GM12892 (cell line): Measurements from ENCODE around the gene ABCC1.
"Not testable (repeated sequence)": the region's sequence is repeated elsewhere in the genome, so short reads cannot be mapped to it uniquely, and the experiment has no call there.

Experiments
- DNase-seq: peaks from one replicate; pipeline ENCODE4 v3.0.0; 2011; ENCODE audit not compliant: insufficient read length
- FAIRE-seq: peaks from 2 replicates; lab custom pipeline; 2011; peaks lifted over from hg19 to GRCh38; lab: Jason Lieb, UNC
- POLR2A ChIP-seq: IDR thresholded peaks from 2 replicates; pipeline ENCODE4 v1.6.1; 2011; ENCODE audit warnings: low read depth, low read length, control low read depth
- POLR2AphosphoS5 ChIP-seq: IDR thresholded peaks from 2 replicates; pipeline ENCODE4 v1.6.1; 2011; ENCODE audit warnings: low read depth, low read length, control low read depth
- TAF1 ChIP-seq: IDR thresholded peaks from 2 replicates; pipeline ENCODE4 v1.6.1; 2011; ENCODE audit warnings: low read depth, mild to moderate bottlenecking, control low read depth, low read length, borderline replicate concordance

Gene ABCC1

DNA sequence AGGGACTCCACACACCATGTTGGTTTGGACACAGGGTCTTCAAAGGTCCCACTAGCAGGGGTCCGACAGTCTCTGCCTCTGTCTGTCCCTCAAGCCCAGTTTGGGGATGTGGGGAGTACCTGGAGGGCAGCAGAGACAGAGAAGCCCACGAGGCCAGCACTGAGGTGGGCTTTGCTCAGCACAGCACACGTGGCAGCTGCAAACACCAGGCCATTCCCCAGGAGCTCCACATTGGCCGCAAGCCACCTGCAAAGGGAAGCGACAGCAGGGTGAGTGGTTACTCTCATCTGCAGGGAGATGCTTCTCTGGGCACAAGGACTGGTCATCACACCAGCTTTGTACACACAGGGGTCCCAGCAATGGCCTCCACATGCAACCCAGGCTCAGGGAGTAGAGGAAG lies 211.9 kb downstream of the ABCC1 start:
- TF ChIP-seq TAF1 = no peak
- FAIRE-seq (no peak), DNase-seq (no peak)

DNA sequence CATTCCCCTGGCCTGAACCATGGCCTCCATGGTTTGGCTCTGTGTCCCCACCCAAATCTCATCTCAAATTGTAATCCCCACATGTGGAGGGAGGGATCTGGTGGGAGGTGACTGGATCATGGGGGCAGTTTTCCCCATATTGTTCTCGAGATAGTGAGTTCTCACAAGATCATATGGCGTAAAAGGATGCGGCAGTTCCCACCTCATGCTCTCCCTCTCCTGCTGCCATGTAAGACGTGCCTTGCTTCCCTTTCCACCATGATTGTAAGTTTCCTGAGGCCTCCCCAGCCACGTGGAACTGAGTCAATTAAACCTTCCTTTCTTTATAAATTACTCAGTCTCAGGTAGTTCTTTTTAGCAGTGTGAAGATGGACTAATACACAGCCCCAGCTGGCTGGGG lies 212.4 kb downstream of the ABCC1 start:
- not testable (repeated sequence) for DNase-seq, FAIRE-seq

- FAIRE-seq (no peak), DNase-seq (no peak)
- TF ChIP-seq POLR2A (no peak), TAF1 (no peak), POLR2AphosphoS5 (no peak)
Measured at GRCh38 chr16:16162591-16162990, 213.2 kb downstream of the ABCC1 start.

DNA sequence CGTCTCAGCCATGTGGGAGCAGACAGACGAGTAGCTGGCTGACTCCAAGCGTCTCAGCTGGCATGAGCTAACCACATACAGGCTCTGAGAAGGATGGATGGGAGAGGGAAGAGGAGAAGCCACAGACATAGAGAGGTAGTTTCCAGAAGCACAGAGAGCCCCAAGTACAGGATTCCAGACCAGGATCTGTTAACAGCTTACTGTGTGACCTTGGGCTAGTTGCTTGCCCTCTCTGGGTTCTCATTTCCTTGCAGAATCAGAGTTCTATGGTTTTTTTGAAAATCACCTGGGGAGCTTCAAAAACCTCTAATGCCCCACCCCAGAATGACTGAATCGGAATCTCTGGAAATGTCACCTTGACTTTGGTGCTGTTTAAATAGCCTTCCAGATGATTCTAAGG lies 213.7 kb downstream of the ABCC1 start:
- DNase-seq (no peak), FAIRE-seq (no peak)
- TF ChIP-seq POLR2AphosphoS5 (no peak), TAF1 (no peak), POLR2A (no peak)

DNA sequence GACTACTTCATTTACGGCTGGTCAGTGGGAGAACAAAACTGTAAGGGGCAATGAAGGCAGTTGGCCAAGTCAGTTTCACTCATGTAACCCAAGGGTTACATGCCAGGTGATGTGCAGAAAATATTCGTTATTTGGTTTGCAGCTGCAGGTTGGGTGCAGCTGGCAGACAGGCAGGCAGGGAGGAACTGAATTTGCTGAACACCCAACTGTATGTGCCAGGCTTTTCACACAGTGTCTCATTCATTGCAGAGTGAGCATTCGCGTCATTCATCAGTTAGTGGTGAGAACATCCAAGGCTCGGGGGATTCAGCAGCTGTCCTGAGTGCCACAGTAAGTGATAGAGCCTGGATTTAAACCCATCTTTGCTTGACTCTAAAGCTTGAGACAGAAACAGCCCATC lies 214.2 kb downstream of the ABCC1 start:
- TF ChIP-seq POLR2A (no peak), TAF1 (no peak), POLR2AphosphoS5 (no peak)
- no peak for FAIRE-seq
- no peak for DNase-seq

DNA sequence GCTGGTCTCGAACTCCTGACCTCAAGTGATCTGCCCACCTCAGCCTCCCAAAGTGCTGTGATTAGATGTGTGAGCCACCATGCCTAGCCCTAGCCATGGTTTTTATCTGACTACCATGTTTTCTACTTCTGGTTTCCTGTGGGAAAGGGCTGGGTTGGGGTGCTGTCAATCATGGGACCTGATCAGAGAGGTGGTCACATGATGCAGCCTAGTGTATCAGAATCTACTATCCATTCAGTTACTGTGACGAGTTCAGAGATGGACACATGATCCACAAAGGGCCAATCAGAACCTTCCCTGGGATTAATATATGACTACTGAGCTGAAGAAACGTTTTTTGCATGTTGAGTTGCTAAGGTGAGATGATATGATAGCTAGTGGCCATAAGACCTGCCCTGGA lies 214.8 kb downstream of the ABCC1 start:
- DNase-seq (no peak), FAIRE-seq (no peak)
- TF ChIP-seq TAF1 (no peak), POLR2A (no peak), POLR2AphosphoS5 (no peak)

GRCh38 chr16:16166085-16166484 lies 216.7 kb downstream of the ABCC1 start:
- DNase-seq (no peak), FAIRE-seq (no peak)
- TF ChIP-seq POLR2AphosphoS5 (no peak), POLR2A (no peak), TAF1 (no peak)

DNA sequence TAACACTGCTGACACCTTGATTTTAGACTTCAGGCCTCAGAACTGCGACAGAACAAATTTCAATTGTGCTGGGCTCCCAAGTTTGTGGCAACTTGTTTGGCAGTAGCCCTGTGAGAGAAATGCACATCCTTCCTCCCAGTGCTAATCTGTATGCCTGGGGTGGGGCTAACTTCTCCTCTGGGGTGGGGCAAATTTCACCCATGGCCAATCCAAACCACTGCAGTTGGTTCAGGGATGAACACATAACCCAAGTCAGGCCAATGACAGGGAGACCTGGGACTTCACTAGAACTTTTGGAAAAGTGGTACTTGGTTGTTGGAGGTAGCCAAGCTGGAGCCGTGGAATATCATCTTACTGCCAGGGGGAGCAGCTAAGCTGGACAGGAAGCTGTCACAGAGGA lies 217.5 kb downstream of the ABCC1 start:
- FAIRE-seq (no peak), DNase-seq (no peak)
- TF ChIP-seq POLR2AphosphoS5 (no peak), POLR2A (no peak), TAF1 (no peak)

- no peak for DNase-seq
- no peak for FAIRE-seq
- TF ChIP-seq POLR2A = no peak
- TF ChIP-seq POLR2AphosphoS5 = no peak
- TF ChIP-seq TAF1 = no peak
Measured at GRCh38 chr16:16167927-16168326, 218.5 kb downstream of the ABCC1 start.

DNA sequence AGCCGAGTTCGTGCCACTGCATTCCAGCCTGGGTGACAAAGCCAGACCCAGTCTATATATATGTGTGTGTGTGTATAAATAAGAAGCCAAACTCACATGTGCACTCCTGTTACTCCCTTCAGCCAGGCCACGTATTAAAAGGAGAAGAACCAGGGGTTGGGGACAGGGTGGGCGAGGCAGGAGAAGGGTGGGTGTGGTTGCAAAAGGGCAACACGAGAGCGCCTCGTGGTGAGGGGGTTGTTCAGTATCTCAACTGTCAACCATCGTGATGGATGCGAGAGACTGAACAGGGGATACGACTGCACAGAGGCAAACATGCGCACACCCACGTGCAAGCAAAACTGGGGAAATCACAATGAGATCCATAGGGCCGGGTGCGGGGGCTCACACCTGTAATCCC lies 219.0 kb downstream of the ABCC1 start:
- TF ChIP-seq POLR2AphosphoS5 (no peak), TAF1 (no peak), POLR2A (no peak)
- DNase-seq = no peak
- FAIRE-seq = no peak

DNA sequence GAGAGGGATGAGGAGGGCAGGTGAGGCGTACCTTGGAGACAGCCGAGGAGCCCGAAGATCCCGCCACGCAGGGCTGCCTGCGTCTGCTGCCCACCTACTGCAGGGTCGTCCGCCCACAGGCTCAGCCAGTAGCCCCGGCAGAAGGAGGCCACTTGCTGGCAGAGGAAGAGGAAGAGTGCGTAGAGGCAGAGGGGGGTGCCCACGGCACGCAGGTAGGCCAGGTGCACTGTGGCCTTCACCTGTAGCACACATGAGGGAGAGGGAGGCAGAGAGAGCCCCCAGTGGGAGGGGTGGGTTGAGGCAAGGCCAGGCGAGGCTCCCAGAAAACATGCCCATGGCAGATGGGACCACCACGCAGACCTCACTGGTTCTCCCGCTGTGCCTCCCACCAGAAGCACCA lies 220.2 kb downstream of the ABCC1 start:
- no peak for FAIRE-seq
- no peak for TF ChIP-seq TAF1
- TF ChIP-seq POLR2A = no peak
- TF ChIP-seq POLR2AphosphoS5 = no peak
- no peak for DNase-seq

DNA sequence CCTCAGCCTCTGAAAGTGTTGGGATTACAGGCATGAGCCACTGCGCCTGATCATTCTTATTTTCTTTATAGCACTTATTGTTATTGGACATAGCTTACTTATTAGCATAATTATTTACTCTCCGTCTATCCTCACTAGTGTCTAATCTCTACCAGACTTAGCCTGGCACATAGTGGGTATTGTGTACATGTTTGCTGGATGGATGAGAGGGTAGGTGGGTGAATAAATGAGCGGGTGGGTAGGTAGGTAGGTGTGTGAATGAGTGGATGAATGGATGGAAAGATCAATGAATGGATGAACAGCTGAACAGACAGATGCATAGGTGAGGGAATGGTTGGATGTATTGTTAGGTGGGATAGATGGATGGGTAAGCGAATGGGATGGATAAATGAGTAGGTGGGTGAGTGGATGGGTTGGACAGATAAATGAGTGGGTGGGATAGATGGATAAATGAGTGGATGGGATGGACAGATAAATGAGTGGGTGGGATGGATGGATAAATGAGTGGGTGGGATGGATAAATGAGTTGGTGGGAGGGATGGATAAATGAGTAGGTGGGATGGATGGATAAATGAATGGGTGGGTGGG lies 222.0 kb downstream of the ABCC1 start:
- no peak for DNase-seq
- no peak for TF ChIP-seq TAF1
- no peak for TF ChIP-seq POLR2A
- no peak for TF ChIP-seq POLR2AphosphoS5
- FAIRE-seq = no peak

DNA sequence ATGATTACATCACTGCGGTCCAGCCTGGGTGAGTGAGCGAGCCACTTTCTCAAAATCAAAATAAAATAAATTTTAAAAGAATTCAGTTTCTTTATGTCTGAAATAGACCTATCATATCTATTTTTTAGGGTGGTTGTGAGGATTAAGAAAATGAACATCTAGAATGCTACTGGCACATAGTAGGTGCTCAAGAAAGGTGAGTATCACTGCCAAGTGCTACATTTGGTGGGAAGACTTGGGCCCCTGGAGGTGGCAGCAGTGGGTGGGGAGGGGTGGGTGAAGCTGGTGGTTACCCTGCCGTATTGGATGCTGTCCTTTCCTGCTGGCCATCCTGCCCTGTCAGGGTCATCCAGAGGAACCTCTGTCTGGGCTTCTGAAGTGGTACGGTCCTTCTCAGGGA lies 223.6 kb downstream of the ABCC1 start:
- FAIRE-seq (no peak), DNase-seq (no peak)
- TF ChIP-seq TAF1 = no peak
- TF ChIP-seq POLR2AphosphoS5 = no peak
- no peak for TF ChIP-seq POLR2A
